Stimulated activated CD4-positive, alpha-beta T cell treated with anti-CD3 and anti-CD28 coated beads, Interleukin-4, amount 100 ng/mL, for 4 hours (primary cell): ENCODE data around the gene ZNF26.
"Not testable (repeated sequence)": the region's sequence is repeated elsewhere in the genome, so short reads cannot be mapped to it uniquely, and the experiment has no call there.

Experiments used
- DNase-seq, 2 experiments: peaks; one replicate each; pipeline ENCODE4 v3.0.0-alpha.2; 2020

The ZNF26 gene

GRCh38 chr12:132956011-132956788 lies 30.0 kb upstream of the ZNF26 start, which contains the start of gene ZNF605:
Gene ZNF605 (minus strand): TSS chr12:132956306. CDS start chr12:132945635, 10,671 bp downstream.
- peak; percentile 80 to 82 for DNase-seq

DNA sequence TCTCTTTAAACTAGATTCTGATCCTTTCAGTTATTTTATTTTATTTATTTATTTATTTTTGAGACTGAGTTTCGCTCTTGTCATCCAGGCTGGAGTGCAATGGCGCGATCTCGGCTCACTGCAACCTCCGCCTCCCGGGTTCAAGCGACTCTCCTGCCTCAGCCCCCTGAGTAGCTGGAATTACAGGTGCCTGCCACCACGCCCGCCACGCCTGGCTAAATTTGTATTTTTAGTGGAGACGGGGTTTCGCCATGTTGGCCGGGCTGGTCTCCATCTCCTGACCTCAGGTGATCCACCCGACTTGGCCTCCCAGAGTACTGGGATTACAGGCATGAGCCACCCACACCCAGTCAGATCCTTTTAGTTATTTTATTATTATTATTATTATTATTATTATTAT lies 24.4 kb upstream of the ZNF26 start:
- DNase-seq, result not testable (repeated sequence)

- DNase-seq, result not testable (repeated sequence)
These were observed 22.2 kb upstream of the ZNF26 start for GRCh38 chr12:132963947-132964346.

DNA sequence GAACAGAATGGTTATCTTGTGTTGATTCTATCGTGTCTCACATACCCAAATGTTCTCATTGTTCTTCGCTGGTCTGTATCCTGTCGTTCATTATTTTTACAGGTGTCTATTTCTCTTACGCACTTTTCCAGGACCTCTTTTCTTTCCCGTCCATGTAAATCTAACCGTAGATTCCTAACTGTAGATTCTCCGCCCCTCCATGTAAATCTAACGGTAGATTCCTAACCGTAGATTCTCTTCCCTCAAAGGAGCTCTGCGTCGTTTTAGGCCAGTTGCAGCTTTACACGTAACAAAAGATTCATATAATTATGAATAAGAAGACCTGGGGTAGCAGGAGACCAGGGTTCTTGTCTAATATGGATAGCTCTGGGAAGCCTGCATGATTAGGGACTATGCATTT lies 20.4 kb upstream of the ZNF26 start:
- DNase-seq, result no peak

- no peak for DNase-seq
These were observed 19.3 kb upstream of the ZNF26 start for GRCh38 chr12:132966676-132967415.

DNA sequence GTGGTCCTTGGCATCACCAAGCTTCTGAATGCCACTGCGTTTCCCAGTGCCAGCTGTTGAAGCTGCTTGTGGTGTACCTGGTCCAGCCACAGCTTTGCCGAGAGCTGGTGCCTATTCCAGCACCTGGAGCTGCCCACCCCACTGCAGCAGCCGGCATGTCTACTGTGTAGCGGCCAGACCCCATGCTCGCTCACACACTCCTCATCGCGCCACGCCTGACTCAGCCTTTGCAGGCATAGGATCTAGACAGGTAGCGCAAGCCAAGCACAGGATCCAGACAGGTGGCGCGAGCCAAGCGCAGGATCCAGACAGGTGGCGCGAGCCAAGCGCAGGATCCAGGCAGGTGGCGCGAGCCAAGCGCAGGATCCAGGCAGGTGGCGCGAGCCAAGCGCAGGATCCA lies 18.4 kb upstream of the ZNF26 start:
- no peak for DNase-seq

DNA sequence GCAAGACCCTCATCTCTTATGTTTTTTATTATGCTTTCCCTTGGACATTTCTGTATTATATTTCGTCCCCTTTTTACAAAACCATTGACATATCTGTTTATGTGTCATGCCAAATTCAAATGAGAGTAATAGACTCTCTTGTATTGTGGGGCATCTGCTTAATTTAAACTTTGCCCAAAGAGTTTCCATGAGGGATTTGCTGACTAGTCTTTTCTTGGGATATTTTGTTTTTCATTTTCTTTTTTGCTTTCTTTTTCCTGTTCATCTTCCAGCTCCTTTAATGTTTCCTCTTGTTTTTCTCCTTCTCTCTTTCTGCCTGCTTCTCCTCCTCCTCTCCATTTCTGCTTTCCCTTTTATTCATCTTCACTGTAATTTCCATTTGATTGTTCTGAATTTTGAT lies 13.8 kb upstream of the ZNF26 start:
- DNase-seq, result no peak

DNA sequence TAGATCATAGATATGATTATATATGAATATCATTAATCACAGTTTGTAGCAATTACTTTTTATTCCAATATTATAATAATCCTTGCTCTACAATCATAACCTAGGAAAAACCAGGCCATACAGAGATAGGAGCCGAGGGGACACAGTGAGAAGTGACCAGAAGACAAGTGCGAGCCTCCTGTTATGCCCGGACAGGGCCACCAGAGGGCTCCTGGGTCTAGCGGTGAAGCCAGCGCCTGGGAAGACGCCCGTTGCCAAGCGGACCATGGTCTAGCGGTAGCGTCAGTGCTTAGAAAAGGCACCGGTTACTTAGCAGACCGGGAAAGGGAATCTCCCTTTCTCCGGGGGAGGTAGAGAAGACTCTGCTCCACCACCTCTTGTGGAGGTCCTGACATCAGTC lies 9.3 kb upstream of the ZNF26 start:
- DNase-seq, result peak; percentile 18 to 29

- DNase-seq, result no peak
These were observed 688 bp downstream of the ZNF26 start for GRCh38 chr12:132986885-132987225.

GRCh38 chr12:132998741-132999140 lies 12.6 kb downstream of the ZNF26 start:
- DNase-seq, result no peak

DNA sequence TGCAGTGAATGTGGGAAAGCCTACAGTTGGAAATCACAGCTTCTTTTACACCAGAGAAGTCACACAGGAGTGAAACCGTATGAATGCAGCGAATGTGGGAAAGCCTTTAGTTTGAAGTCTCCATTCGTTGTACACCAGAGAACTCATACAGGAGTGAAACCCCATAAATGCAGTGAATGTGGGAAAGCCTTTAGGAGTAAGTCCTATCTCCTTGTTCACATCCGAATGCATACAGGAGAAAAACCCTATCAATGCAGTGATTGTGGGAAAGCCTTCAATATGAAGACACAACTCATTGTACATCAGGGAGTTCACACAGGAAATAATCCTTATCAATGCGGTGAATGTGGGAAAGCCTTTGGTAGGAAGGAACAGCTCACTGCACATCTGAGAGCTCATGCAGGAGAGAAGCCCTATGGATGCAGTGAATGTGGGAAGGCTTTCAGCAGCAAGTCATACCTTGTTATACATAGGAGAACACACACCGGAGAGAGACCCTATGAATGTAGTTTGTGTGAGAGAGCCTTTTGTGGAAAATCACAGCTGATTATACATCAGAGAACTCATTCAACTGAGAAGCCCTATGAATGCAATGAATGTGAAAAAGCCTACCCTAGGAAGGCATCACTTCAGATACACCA lies 24.6 kb downstream of the ZNF26 start:
- no peak for DNase-seq

DNA sequence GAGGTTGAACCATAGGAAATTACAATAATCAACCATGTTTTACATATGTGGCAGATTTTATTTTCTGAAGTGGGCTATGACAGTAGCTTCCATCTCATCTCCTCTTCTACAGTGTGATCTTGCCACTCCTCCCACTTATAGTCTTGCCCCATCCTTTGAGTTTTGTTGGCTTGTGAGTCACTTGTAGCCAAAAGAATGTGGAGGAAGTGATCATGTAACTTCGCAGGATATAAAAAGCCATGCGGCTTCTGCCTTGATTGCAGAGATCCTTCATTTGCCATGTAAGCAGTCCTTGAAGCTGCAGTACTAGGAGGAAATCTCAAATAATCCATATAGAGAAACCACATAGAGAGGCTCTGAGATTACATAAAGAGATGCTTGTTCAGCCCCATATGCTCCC lies 37.4 kb downstream of the ZNF26 start:
- DNase-seq, result no peak

DNA sequence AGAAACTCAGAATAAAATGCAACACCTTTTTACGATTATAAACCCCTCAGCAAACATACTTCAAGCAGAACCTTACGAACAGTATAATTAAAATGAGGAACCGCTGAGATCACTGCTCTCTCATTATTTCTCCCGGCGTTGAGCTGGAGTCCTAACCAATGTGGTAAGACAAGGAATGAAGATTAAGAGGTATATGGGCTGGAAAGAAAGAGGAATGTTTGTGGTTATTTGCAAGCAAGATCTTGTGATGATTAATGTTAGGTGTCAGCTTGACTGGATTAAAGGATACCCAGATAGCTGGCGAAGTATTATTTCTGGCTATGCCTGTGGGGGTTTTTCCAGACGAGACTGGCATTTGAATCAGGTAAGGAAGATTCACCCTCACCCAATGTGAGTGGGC lies 40.8 kb downstream of the ZNF26 start:
- DNase-seq, result no peak

DNA sequence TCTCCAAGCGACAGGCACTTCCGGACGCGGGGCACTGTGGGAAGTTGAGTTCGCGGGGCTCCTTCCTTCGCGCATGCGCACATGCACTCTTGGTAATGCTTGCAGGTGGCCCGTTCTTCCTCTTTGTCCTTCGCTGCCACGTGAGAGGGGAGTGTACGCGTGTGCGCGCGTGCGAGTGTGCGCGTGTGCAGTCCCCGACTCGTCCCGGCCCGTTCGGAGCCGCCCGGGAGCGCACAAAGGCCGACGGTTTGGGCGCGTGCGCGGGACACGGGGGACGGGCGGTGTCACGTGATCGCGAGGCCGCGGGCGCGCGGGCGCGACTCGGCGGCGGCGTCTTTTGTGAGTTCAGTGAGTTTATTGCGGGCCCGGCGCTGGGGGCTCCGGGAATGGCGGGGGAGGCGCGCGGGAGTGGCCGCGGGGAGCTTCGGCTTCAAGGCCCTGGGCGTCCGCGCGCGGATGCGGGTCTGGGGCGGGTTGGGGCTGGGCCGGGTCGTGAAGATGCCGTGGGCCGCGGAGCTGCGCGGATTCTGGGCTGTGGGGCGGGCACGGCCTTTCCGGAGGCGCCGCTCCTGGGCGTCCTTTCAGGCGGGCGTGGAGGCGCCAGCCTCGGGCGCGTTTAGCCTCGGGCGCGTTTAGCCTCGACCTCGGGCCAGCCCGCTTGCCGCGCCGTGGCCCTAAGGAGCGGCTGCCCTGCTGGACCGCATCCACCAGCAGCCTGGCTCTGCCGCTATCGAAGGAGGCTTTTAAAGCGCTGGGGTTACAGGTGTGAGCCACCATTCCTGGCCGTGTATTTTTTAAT lies 51.2 kb downstream of the ZNF26 start, which contains the start of gene ZNF84:
ZNF84 (plus strand) TSS at position 303 of the 799 bp plus-strand sequence. CDS start 3,959 bp downstream, outside the sequence.
- DNase-seq, result peak; percentile 95 to 98

DNA sequence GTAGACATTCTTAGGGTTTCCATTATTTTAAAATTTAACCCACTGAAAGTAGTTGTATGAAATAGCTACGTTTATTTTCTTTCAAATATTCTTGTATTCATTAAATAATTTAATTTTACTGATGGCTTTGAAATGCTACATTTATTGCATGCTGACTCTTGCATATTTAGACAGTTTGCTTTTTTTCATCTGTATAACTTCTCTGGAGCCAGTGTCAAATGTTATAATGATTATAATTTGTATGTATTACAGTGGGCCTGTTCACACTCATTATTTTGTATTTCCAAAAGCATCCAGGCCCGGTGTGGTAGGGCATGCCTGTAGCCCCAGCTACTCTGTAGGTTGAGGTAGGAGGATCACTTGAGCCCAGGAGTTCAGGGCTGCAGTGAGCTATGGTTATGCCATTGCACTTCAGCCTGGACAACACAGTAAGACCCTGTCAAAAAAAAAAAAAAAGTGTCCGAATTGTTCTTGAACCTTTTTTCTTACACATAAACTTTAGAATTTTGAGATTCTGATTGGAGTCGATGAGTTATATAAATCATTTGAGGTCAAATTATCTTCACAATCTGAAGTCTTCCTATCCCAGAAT lies 52.0 kb downstream of the ZNF26 start:
- DNase-seq, result no peak

- no peak for DNase-seq
These were observed 60.5 kb downstream of the ZNF26 start for GRCh38 chr12:133046698-133047097.

GRCh38 chr12:133057446-133057845 lies 71.3 kb downstream of the ZNF26 start:
- DNase-seq, result no peak

- DNase-seq, result no peak
These were observed 72.3 kb downstream of the ZNF26 start for GRCh38 chr12:133058203-133059113.

DNA sequence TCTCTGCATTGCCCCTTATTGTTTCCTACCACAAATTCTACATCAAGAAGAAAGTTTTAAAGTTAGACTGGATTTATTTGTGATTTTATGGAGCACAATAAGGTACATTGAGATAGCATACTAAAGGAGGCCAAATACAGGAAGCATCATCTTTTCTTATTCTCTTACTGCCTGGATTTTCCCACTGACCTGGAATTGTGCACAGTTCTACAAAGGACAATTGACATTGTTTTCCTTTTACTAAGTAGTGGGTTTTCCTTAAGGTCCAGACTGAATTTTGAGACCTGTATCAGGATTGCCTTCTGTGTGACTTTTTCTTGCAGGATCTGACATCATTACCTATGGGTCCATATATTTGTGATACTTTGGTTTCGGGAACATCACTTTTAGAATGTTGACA lies 75.8 kb downstream of the ZNF26 start:
- DNase-seq, result no peak

DNA sequence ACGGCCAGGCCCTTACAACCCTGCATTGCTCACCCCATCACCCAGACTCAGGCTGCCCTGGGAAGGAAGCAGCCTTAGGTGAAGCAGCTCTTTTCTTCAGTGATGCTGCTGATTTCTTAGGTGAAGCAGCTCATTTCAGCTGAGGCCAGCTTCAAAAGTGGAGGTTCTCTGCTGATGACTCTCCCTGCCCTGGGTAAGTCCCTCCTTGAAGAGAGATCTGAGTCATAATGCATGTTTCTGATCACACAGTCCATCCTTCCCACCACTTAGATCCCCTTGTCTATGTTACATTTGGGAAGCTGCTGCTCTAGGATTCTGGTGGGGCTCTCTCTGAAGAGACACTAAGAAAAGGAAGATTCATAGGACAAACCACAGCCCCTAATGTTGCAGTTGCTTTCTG lies 77.4 kb downstream of the ZNF26 start:
- DNase-seq, result no peak

GRCh38 chr12:133073836-133074235 lies 87.7 kb downstream of the ZNF26 start:
- DNase-seq, result no peak
